NB4 (cell line): ENCODE results near the gene BCL6.

Source experiments
- DNase-seq: peaks from one replicate; pipeline ENCODE4 v3.0.0; 2010; ENCODE audit warnings: low read depth
- H3K4me3 ChIP-seq: one replicate; pipeline ENCODE4 v1.5.1; 2011; ENCODE audit warnings: mild to moderate bottlenecking, low read depth, low read length, moderate library complexity
- CTCF ChIP-seq: IDR thresholded peaks from one replicate; pipeline ENCODE4 v1.5.1; 2012; ENCODE audit warnings: low read depth, low read length
- MYC ChIP-seq: IDR thresholded peaks from 2 replicates; pipeline ENCODE4 v1.6.1; 2011; ENCODE audit warnings: low read depth, low read length
- POLR2A ChIP-seq: IDR thresholded peaks from 2 replicates; pipeline ENCODE4 v1.6.1; 2011; ENCODE audit warnings: mild to moderate bottlenecking; ENCODE audit not compliant: insufficient read length; ENCODE audit errors: extremely low read depth
- TF ChIP-seq, protein P1 (sequence below): IDR thresholded peaks from 2 replicates; pipeline ENCODE4 v1.6.1; 2011; ENCODE audit warnings: low read depth, low read length

Gene BCL6

DNA sequence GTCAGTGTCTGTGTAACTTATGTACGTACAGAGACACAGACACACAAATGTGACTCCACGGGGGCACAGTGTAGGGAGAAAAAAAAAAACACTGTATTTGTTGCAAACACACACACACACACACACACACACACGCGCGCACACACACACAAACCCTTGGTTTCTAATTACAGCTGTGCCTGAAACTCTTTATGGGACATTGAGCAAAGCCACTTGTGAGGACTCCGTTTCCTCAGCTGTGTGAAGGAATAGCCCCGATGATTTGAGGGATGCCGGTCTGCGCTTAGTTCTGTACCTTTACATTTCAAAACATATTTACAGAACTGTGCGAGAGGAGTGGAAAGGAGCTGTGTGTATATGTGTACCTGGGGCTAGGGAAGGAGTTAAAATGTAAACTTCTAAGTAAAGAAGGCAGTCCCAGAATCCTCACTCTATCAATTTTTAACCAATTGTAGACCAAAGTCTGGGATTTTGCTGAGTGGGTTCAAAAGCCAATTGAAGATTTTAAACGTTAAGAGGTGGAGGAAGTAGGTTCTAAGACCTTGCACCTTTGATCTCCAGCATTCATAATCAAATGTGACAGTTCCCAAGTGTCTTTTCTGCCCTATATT is 5.3 kb upstream of the BCL6 start:
- no peak for DNase-seq
- no peak for TF ChIP-seq CTCF
- no peak for TF ChIP-seq MYC
- TF ChIP-seq, protein P1, sequence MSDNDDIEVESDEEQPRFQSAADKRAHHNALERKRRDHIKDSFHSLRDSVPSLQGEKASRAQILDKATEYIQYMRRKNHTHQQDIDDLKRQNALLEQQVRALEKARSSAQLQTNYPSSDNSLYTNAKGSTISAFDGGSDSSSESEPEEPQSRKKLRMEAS, result no peak
- TF ChIP-seq POLR2A, result no peak
- H3K4me3 ChIP-seq, result no peak overlapping the region

GRCh38 chr3:187750006-187750512 is 4.8 kb upstream of the BCL6 start:
- DNase-seq, result no peak
- TF ChIP-seq MYC, result no peak
- TF ChIP-seq POLR2A, result no peak
- TF ChIP-seq, protein P1, result no peak
- no peak for TF ChIP-seq CTCF
- no peak overlapping the region for H3K4me3 ChIP-seq

GRCh38 chr3:187748050-187748481 is 2.8 kb upstream of the BCL6 start:
- H3K4me3 ChIP-seq, result no peak overlapping the region
- DNase-seq, result peak; percentile 80
- TF ChIP-seq MYC (0 out of 2 replicates have a peak, but pooled peaks have one; percentile 29), POLR2A (no peak), CTCF (peak; percentile 96)
- TF ChIP-seq, protein P1, result 0 out of 2 replicates have a peak, but pooled peaks have one; percentile 25

DNA sequence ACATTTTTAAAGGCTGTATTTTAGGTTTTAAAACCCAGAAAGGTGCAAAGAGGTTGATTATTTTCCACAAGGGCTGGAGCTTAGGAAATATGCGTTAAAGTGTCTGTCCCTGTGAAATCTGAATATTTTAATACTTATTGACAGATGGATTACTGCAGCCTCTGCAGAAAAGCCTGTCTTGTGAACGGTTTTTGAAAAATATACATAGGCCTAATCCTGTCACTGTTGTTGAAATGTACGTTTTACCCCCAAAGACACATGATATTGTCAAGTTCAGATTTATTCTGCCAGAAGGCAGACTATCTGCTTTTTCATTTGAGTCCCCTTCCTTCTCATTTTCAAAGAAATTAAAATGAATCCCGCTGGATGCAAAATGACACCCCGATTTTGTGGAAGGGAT is 2.2 kb upstream of the BCL6 start:
- TF ChIP-seq MYC (no peak), CTCF (no peak), POLR2A (no peak)
- TF ChIP-seq, protein P1, result no peak
- no peak overlapping the region for H3K4me3 ChIP-seq
- no peak for DNase-seq

GRCh38 chr3:187746442-187747281 is 1.4 kb upstream of the BCL6 start:
- no peak for DNase-seq
- TF ChIP-seq, protein P1, result no peak
- H3K4me3 ChIP-seq, result no peak overlapping the region

- peak overlapping the region; percentile 64 for H3K4me3 ChIP-seq
- peak; percentile 4 for DNase-seq
- no peak for TF ChIP-seq MYC
- TF ChIP-seq CTCF, result no peak
- TF ChIP-seq, protein P1, result no peak
- no peak for TF ChIP-seq POLR2A
Measured at GRCh38 chr3:187746059-187746441, 782 bp upstream of the BCL6 start.
